ENCODE data around the gene LY6G6C. TPM values are rescaled to one million over a fixed set of nuclear protein-coding genes. Genes with fewer than 3 reads are reported as not detected.
A peak's percentile ranks its signal among the peaks of the same experiment; 100 is the strongest.

Gene LY6G6C
- total and polyA plus RNA-seq, 2 of the 13 experiments (the other 11 are each of a cell fraction or from before 2014, with no cell fraction given), result 0.15 TPM; not detected in 1

GRCh38 chr6:31739639-31740396 is 18.3 kb upstream of the LY6G6C start, which contains the start of gene MSH5 (continued):
- TF ChIP-seq MAFF (IDR thresholded peaks at IDR 0.05; ENCODE audit: low read depth, low read length), result no peak
- TF ChIP-seq ZNF737 (CRISPR knock-in tag; IDR thresholded peaks at IDR 0.05; ENCODE audit: borderline replicate concordance), result no peak
- TF ChIP-seq ZNF670 (CRISPR knock-in tag; IDR thresholded peaks at IDR 0.05; ENCODE audit: borderline replicate concordance), result peak; percentile 96; the same call in 1 of the 2 replicates
- peak; percentile 100 for TF ChIP-seq ZNF883 (CRISPR knock-in tag; IDR thresholded peaks at IDR 0.05; ENCODE audit: not compliant biosample characterization)
- peak; percentile 95 for TF ChIP-seq ZMAT3 (CRISPR knock-in tag; conservative IDR thresholded peaks at IDR 0.05)
- TF ChIP-seq, protein P1, sequence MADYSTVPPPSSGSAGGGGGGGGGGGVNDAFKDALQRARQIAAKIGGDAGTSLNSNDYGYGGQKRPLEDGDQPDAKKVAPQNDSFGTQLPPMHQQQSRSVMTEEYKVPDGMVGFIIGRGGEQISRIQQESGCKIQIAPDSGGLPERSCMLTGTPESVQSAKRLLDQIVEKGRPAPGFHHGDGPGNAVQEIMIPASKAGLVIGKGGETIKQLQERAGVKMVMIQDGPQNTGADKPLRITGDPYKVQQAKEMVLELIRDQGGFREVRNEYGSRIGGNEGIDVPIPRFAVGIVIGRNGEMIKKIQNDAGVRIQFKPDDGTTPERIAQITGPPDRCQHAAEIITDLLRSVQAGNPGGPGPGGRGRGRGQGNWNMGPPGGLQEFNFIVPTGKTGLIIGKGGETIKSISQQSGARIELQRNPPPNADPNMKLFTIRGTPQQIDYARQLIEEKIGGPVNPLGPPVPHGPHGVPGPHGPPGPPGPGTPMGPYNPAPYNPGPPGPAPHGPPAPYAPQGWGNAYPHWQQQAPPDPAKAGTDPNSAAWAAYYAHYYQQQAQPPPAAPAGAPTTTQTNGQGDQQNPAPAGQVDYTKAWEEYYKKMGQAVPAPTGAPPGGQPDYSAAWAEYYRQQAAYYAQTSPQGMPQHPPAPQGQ (CRISPR knock-in tag; IDR thresholded peaks at IDR 0.05; ENCODE audit: borderline replicate concordance), result no peak
- TF ChIP-seq, protein P2, sequence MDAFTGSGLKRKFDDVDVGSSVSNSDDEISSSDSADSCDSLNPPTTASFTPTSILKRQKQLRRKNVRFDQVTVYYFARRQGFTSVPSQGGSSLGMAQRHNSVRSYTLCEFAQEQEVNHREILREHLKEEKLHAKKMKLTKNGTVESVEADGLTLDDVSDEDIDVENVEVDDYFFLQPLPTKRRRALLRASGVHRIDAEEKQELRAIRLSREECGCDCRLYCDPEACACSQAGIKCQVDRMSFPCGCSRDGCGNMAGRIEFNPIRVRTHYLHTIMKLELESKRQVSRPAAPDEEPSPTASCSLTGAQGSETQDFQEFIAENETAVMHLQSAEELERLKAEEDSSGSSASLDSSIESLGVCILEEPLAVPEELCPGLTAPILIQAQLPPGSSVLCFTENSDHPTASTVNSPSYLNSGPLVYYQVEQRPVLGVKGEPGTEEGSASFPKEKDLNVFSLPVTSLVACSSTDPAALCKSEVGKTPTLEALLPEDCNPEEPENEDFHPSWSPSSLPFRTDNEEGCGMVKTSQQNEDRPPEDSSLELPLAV (CRISPR knock-in tag; conservative IDR thresholded peaks at IDR 0.05; ENCODE audit: low read depth), result peak; percentile 93; the same call in 1 of the 2 replicates
- TF ChIP-seq, protein P3, sequence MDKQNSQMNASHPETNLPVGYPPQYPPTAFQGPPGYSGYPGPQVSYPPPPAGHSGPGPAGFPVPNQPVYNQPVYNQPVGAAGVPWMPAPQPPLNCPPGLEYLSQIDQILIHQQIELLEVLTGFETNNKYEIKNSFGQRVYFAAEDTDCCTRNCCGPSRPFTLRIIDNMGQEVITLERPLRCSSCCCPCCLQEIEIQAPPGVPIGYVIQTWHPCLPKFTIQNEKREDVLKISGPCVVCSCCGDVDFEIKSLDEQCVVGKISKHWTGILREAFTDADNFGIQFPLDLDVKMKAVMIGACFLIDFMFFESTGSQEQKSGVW (CRISPR knock-in tag; IDR thresholded peaks at IDR 0.05; ENCODE audit: borderline replicate concordance), result no peak
- TF ChIP-seq ZNF225 (CRISPR knock-in tag; IDR thresholded peaks at IDR 0.05), result peak; percentile 77; the same call in 1 of the 2 replicates
- TF ChIP-seq ZNF792 (CRISPR knock-in tag; IDR thresholded peaks at IDR 0.05), result peak; percentile 93
- peak; percentile 96 for TF ChIP-seq ZNF564 (CRISPR knock-in tag; IDR thresholded peaks at IDR 0.05)
- no peak for TF ChIP-seq BRCA1 (CRISPR knock-in tag; IDR thresholded peaks at IDR 0.05)
- no peak for TF ChIP-seq ADNP (CRISPR knock-in tag; IDR thresholded peaks at IDR 0.05)
- TF ChIP-seq TARDBP (CRISPR knock-in tag; IDR thresholded peaks at IDR 0.05), result peak; percentile 90
- TF ChIP-seq JDP2 (CRISPR knock-in tag; IDR thresholded peaks at IDR 0.05; ENCODE audit: borderline replicate concordance), result peak; percentile 94
- no peak for TF ChIP-seq FOXA3 (CRISPR knock-in tag; IDR thresholded peaks at IDR 0.05)

All from HepG2 (cell line).